NCI-H2081 (cell line): ENCODE results near the gene VCX3A.
"Not testable (repeated sequence)": the region's sequence is repeated elsewhere in the genome, so short reads cannot be mapped to it uniquely, and the experiment has no call there.

Experiments used
- DNase-seq, 2 experiments: peaks; one replicate each; lab custom pipeline; 2025; lab: John Stamatoyannopoulos, UW

The VCX3A gene

GRCh38 chrX:6535018-6535417, at the start of gene VCX3A:
TSS of gene VCX3A (minus strand) at chrX:6535118. CDS start at chrX:6534497, 621 bp downstream.
- not testable (repeated sequence) for DNase-seq

- DNase-seq = no peak
These were observed 39.8 kb upstream of the VCX3A start for GRCh38 chrX:6574762-6575161.

DNA sequence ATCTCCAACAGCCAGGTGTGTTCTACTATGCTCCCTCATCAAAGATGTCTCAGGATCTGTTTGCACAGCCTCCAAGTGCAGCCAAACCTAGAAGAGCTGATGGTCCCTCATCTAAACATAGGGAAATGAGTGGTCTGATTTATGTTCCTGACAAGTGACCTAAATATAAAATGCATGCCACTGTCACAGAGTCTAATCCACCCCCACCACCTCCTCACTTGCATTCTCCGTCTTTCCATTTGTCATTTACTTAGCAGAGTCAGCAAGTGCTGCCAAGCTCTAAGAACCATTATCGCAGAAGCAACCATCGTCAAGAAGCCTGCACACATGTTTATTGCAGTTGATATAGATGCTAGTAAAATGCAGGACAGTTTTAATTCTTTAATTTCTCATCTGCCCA, 33.1 kb upstream of the VCX3A start:
- DNase-seq = no peak

GRCh38 chrX:6558979-6559378, 24.1 kb upstream of the VCX3A start:
- DNase-seq = no peak

- no peak for DNase-seq
These were observed 22.8 kb upstream of the VCX3A start for GRCh38 chrX:6557690-6558089.

GRCh38 chrX:6550999-6551398, 16.1 kb upstream of the VCX3A start:
- no peak for DNase-seq

GRCh38 chrX:6545712-6546111, 10.8 kb upstream of the VCX3A start:
- DNase-seq = no peak

DNA sequence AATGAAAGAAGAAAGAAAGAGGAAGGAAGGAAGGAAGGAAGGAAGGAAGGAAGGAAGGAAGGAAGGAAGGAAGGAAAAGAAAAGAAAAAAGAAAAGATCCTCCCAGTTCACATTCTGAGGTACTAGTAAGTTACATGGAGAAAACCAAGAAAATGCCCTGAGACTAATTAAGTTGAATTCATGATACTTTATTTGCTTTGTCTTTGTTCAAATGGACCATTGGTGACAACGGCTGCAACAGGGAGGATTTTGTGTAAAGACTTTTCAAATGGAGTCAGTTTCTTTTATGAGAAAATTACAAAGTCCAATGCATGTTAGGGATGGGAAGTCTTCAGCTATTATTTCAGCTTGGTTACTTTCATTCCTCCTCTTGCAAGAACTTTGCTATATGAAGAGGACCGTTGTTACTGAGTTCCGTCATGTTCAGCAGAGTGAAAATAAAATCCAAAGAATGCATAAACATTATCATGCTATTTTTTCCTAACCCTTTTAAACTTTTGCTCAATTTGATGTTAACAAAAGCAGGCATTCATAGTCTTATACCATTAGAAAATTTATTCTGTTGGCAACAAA, 8.3 kb downstream of the VCX3A start:
- DNase-seq = no peak

- DNase-seq = no peak
These were observed 17.5 kb downstream of the VCX3A start for GRCh38 chrX:6517376-6517775.

DNA sequence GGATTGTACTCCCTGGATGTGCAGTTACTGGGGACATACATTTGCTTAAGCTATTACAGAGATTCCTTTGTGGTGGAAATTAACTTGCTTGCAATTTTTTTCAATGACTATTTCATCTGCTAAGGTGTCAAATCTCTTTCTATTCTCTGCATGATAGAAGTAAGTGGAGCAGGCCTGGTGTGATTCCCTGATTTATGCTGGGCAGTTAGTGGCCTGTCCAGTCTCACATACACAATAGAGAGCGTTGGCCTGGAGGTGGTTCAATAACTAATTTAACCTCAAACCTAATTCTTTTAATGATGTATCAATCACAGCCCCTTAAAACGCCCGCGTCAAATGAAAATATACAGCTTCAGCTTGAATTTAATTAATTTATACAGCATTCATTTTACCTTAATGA, 28.5 kb downstream of the VCX3A start:
- DNase-seq = no peak

- DNase-seq = peak; percentile 12 to 23
These were observed 29.0 kb downstream of the VCX3A start for GRCh38 chrX:6505960-6506359.

DNA sequence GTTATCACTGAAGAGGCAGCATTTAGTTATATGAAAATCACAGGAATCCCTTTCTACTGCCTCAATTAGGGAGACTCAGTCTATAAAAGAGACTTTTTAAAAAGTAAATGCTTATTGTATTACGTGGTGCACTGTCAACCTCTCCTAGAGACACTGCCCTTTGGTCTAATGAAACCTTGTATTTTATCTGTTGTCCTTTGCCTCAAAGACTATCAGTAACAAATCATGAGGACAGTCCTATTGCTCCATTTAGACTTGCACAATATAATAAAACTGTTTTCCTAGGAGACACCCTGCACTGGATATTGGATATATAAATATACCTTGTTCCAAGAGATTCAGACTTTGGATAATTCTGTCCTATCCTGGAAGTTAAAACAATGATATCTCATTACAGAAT, 34.2 kb downstream of the VCX3A start:
- no peak for DNase-seq

DNA sequence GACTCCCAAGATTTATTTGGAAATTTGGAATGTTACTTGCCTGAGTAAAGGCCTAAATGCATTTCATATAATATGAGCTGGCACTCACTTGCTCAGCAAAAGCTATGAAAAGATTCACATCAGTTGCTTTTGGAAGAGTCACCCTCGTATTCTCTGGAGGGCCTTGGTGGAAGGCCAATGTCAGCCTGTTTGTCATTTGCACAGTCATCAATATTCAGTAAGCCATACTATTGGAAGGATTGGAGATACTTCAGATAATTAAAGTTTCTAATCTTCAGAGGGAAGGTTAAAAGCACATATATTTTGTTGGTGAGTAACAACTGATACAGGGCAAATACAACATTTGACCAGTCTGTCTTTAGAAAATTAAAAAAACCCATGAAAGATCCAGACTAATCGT, 36.6 kb downstream of the VCX3A start:
- DNase-seq = no peak
